A549 (cell line): ENCODE results near the gene SGTB. TPM values are rescaled to one million over a fixed set of nuclear protein-coding genes. Genes with fewer than 3 reads are reported as not detected.

Experiments
- ATAC-seq, 2 experiments: fragments of 200-7000 bp in 1 of 2; fragments of >200 bp in 1 of 2; cut with Nextera tagmentation in 1 of 2; cut with Tn5 transposase in 1 of 2; 3 replicates each; pipeline versions ENCODE4 v1.8.0 to v1.9.1; 2018 to 2020; ENCODE audit warnings: mild to moderate bottlenecking in 1 of 2, moderate library complexity in 1 of 2
- CTCF ChIA-PET: fragments of 300-600 bp; sonication (Branson Sonifier 250); formaldehyde crosslinking; extraction: SDS; loops from one replicate; lab custom pipeline; 2021; ENCODE audit warnings: antibody characterized with exemption, inconsistent platforms; lab: Yijun Ruan, JAX
- POLR2A ChIA-PET: fragments of 350-600 bp; formaldehyde crosslinking; extraction: SDS; loops from one replicate; lab custom pipeline; 2021; ENCODE audit warnings: antibody characterized with exemption, inconsistent platforms; lab: Yijun Ruan, JAX
- DNase-seq, 2 experiments: peaks; one replicate each; pipeline versions ENCODE4 v3.0.0 to v3.0.0-alpha.2; 2011 to 2016; ENCODE audit warnings: low read depth in 1 of 2, low spot score in 1 of 2
- FAIRE-seq: peaks from 2 replicates; lab custom pipeline; 2011; peaks lifted over from hg19 to GRCh38; lab: Jason Lieb, UNC
- H3K27ac ChIP-seq, 2 experiments: fragments of >200 bp; sonication (Bioruptor Twin); formaldehyde crosslinking; 3 replicates each; pipeline ENCODE4 v1.5.1; 2016 to 2017
- H3K4me1 ChIP-seq: fragments of >200 bp; sonication (Bioruptor Twin); formaldehyde crosslinking; 3 replicates; pipeline ENCODE4 v1.6.1; 2016
- H3K4me2 ChIP-seq: fragments of >200 bp; sonication (Bioruptor Twin); formaldehyde crosslinking; 3 replicates; pipeline ENCODE4 v1.6.1; 2016
- H3K4me3 ChIP-seq: fragments of >200 bp; sonication (Bioruptor Twin); formaldehyde crosslinking; 3 replicates; pipeline ENCODE4 v1.5.1; 2016
- H3K9me3 ChIP-seq: fragments of >200 bp; sonication (Bioruptor Twin); formaldehyde crosslinking; 3 replicates; pipeline ENCODE4 v1.6.1; 2016
- BHLHE40 ChIP-seq: IDR thresholded peaks from 2 replicates; pipeline ENCODE4 v1.6.1; 2012; ENCODE audit warnings: low read depth, low read length, inconsistent platforms
- CEBPB ChIP-seq, 2 experiments: fragments of >200 bp in 1 of 2; sonication (Bioruptor Twin) in 1 of 2; formaldehyde crosslinking in 1 of 2; IDR thresholded peaks; 2 replicates each; pipeline ENCODE4 v1.6.1; 2012 to 2016
- CHD4 ChIP-seq: fragments of 200-600 bp; sonication (generic); IDR thresholded peaks from 2 replicates; pipeline ENCODE4 v1.6.1; 2016; ENCODE audit warnings: antibody characterized with exemption, mild to moderate bottlenecking, borderline replicate concordance
- CTCF ChIP-seq: fragments of >200 bp; sonication (Bioruptor Twin); formaldehyde crosslinking; IDR thresholded peaks from 3 replicates; pipeline ENCODE4 v1.5.1; 2016
- FOSL2 ChIP-seq, 2 experiments: fragments of 450-650 bp in 1 of 2; fragments of >200 bp in 1 of 2; sonication (Bioruptor Twin) in 1 of 2; formaldehyde crosslinking; IDR thresholded peaks; 2 replicates each; pipeline versions ENCODE4 v1.5.0 to v1.6.1; 2016 to 2020; ENCODE audit warnings: mild to moderate bottlenecking in 1 of 2, moderate library complexity in 1 of 2
- HES2 ChIP-seq: fragments of >200 bp; sonication (Bioruptor Twin); formaldehyde crosslinking; IDR thresholded peaks from 2 replicates; pipeline ENCODE4 v1.6.1; 2016
- HOXA7 ChIP-seq: fragments of 250-450 bp; sonication (Bioruptor Pico); IDR thresholded peaks from 2 replicates; pipeline ENCODE4 v1.5.0; 2020; ENCODE audit warnings: mild to moderate bottlenecking, moderate library complexity
- HOXB5 ChIP-seq: fragments of 250-450 bp; sonication (Bioruptor Pico); IDR thresholded peaks from 2 replicates; pipeline ENCODE4 v1.5.0; 2020; ENCODE audit warnings: mild to moderate bottlenecking, moderate library complexity
- MAZ ChIP-seq: fragments of 150-350 bp; IDR thresholded peaks from 2 replicates; pipeline ENCODE4 v1.6.1; 2014; ENCODE audit warnings: antibody characterized with exemption, low read depth, low read length, borderline replicate concordance
- NFE2L2 ChIP-seq: fragments of 150-350 bp; conservative IDR thresholded peaks from 2 replicates; pipeline ENCODE4 v1.6.1; 2014; ENCODE audit warnings: low read length
- PHF8 ChIP-seq: fragments of 200-600 bp; sonication (generic); IDR thresholded peaks from 2 replicates; pipeline ENCODE4 v1.6.1; 2016; ENCODE audit warnings: low read depth, mild to moderate bottlenecking, antibody characterized with exemption, moderate library complexity, borderline replicate concordance
- RAD21 ChIP-seq, 2 experiments: fragments of >200 bp in 1 of 2; sonication (Bioruptor Twin) in 1 of 2; formaldehyde crosslinking in 1 of 2; IDR thresholded peaks in 1 of 2; conservative IDR thresholded peaks in 1 of 2; 2 replicates in 1 of 2; 3 replicates in 1 of 2; pipeline ENCODE4 v1.6.1; 2012 to 2018; ENCODE audit warnings: inconsistent platforms in 1 of 2
- REST ChIP-seq: fragments of 200-600 bp; sonication (generic); IDR thresholded peaks from 2 replicates; pipeline ENCODE4 v1.6.1; 2016; ENCODE audit warnings: antibody characterized with exemption, mild to moderate bottlenecking, moderate library complexity
- SMC3 ChIP-seq: fragments of >200 bp; sonication (Bioruptor Twin); formaldehyde crosslinking; IDR thresholded peaks from 3 replicates; pipeline ENCODE4 v1.6.1; 2018; ENCODE audit warnings: inconsistent platforms
- ZC3H11A ChIP-seq: fragments of 450-650 bp; IDR thresholded peaks from 2 replicates; pipeline ENCODE4 v1.6.1; 2014; ENCODE audit warnings: antibody characterized with exemption, mild to moderate bottlenecking
- ZFP36 ChIP-seq: fragments of 450-650 bp; IDR thresholded peaks from 2 replicates; pipeline ENCODE4 v1.6.1; 2014; ENCODE audit warnings: borderline replicate concordance; ENCODE audit not compliant: partially characterized antibody
- ZNF302 ChIP-seq: fragments of 250-450 bp; sonication (Bioruptor Pico); IDR thresholded peaks from 2 replicates; pipeline ENCODE4 v1.9.0; 2021; ENCODE audit warnings: inconsistent platforms, mild to moderate bottlenecking, moderate library complexity
- WGBS: methylation state at CpG from one replicate; pipeline ENCODE4 v1.1.6; 2017; ENCODE audit errors: missing lambda C conversion rate; 5-methylcytosine and 5-hydroxymethylcytosine counted together
- polyA plus RNA-seq, 4 experiments: library from polyadenylated mRNA; depleted of rRNA in 3 of 4; stranded (reverse); fragments of >200 nt; fragmentation: RNase III in 1 of 4; extraction: RNeasy Plus Mini Kit Qiagen cat#74134 plus additional on column Dnase treatment in 1 of 4; gene quantifications; 2 replicates in 3 of 4; 3 replicates in 1 of 4; pipeline ENCODE4 v1.2.3, GENCODE V29; 2011 to 2017

The SGTB gene
- polyA plus RNA-seq, 2 of the 4 experiments (the other 2 are of a cell fraction): 8.6 to 17.4 TPM

- peaks cover 19% of the 10 kb centered on the region for H3K4me1 ChIP-seq
- FAIRE-seq (peak; percentile 56), ATAC-seq (peak; percentile 82 to 83), DNase-seq (peak; percentile 50 to 60)
- ChIA-PET POLR2A (no interaction called here), CTCF (interaction anchor here (0.6 to 3.4 kb wide), 17 partner anchors 9 to 430 kb away, joined by 3 to 14 read pairs (median 4); no protein-coding TSS in a partner anchor)
- no peak overlapping the region; the same call in 2 of the 3 replicates for H3K4me2 ChIP-seq
- H3K9me3 ChIP-seq: no peaks in the 10 kb centered on the region
- no peak overlapping the region for H3K27ac ChIP-seq
- TF ChIP-seq ZFP36: no peak
- TF ChIP-seq RAD21 (conservative IDR thresholded peaks at IDR 0.05 in 1 of 2, IDR thresholded peaks at IDR 0.05 in 1 of 2): peak; percentile 76 to 82
- TF ChIP-seq PHF8: no peak
- peak; percentile 71 for TF ChIP-seq SMC3
- TF ChIP-seq HOXB5 (CRISPR knock-in tag): no peak
- TF ChIP-seq CTCF: peak; percentile 77
- WGBS: 5% methylated on average over 4 of the region's 4 CpGs
- H3K4me3 ChIP-seq: no peak overlapping the region
Measured at GRCh38 chr5:65742565-65743231, 20.8 kb upstream of the SGTB start.

GRCh38 chr5:65739162-65739561, 17.3 kb upstream of the SGTB start:
- CTCF ChIA-PET: no interaction called here

More at GRCh38 chr5:65739162-65739561, 17.3 kb upstream of the SGTB start:
- H3K4me2 ChIP-seq: no peak overlapping the region
- POLR2A ChIA-PET: no interaction called here
- FAIRE-seq: no peak
- peaks cover 28% of the 10 kb centered on the region for H3K4me1 ChIP-seq
- no peak overlapping the region for H3K27ac ChIP-seq
- H3K9me3 ChIP-seq: no peaks in the 10 kb centered on the region
- DNase-seq: no peak
- no peak overlapping the region for H3K4me3 ChIP-seq
- no peak for TF ChIP-seq REST
- no peak for TF ChIP-seq NFE2L2
- TF ChIP-seq CHD4: no peak
- no peak for TF ChIP-seq CEBPB (IDR thresholded peaks at IDR 0.05)
- no peak for TF ChIP-seq MAZ
- no peak for TF ChIP-seq ZC3H11A
- no peak for TF ChIP-seq HES2
- no peak for TF ChIP-seq BHLHE40
- TF ChIP-seq PHF8: no peak
- no peak for TF ChIP-seq ZNF302 (CRISPR knock-in tag)
- no peak for TF ChIP-seq HOXA7 (CRISPR knock-in tag)
- TF ChIP-seq FOSL2 (IDR thresholded peaks at IDR 0.05): no peak
- no peak for TF ChIP-seq FOSL2 (CRISPR knock-in tag; IDR thresholded peaks at IDR 0.05)
- no peak for ATAC-seq
